HEK293T (cell line): Measurements from ENCODE around the gene SLC30A1.

Experiments
- CTCF ChIA-PET: fragments of 350-600 bp; formaldehyde crosslinking; extraction: SDS; loops from one replicate; lab custom pipeline; 2021; ENCODE audit warnings: antibody characterized with exemption, inconsistent platforms; lab: Yijun Ruan, JAX
- POLR2A ChIA-PET: fragments of 350-600 bp; formaldehyde crosslinking; extraction: SDS; loops from one replicate; lab custom pipeline; 2020; ENCODE audit warnings: antibody characterized with exemption, inconsistent platforms; lab: Yijun Ruan, JAX
- DNase-seq: peaks from one replicate; pipeline ENCODE4 v3.0.0; 2012; ENCODE audit warnings: mixed read lengths; ENCODE audit errors: extremely low spot score
- ARNT ChIP-seq: fragments of 450-650 bp; IDR thresholded peaks from 2 replicates; pipeline ENCODE4 v1.6.1; 2017; ENCODE audit warnings: mild to moderate bottlenecking
- BHLHE40 ChIP-seq: fragments of 450-650 bp; IDR thresholded peaks from 2 replicates; pipeline ENCODE4 v1.6.1; 2016; ENCODE audit warnings: mild to moderate bottlenecking, moderate library complexity, borderline replicate concordance
- CTBP1 ChIP-seq: fragments of 450-650 bp; IDR thresholded peaks from 2 replicates; pipeline ENCODE4 v1.6.1; 2016; ENCODE audit warnings: borderline replicate concordance
- ELF4 ChIP-seq: fragments of 450-650 bp; IDR thresholded peaks from 2 replicates; pipeline ENCODE4 v1.6.1; 2017; ENCODE audit warnings: antibody characterized with exemption
- FOXA1 ChIP-seq: fragments of 450-650 bp; IDR thresholded peaks from 2 replicates; pipeline ENCODE4 v1.6.1; 2016; ENCODE audit warnings: mild to moderate bottlenecking
- FOXK2 ChIP-seq: fragments of 450-650 bp; IDR thresholded peaks from 2 replicates; pipeline ENCODE4 v1.6.1; 2016; ENCODE audit warnings: mild to moderate bottlenecking
- FOXM1 ChIP-seq: fragments of 450-650 bp; IDR thresholded peaks from 2 replicates; pipeline ENCODE4 v1.6.1; 2017; ENCODE audit warnings: mild to moderate bottlenecking, borderline replicate concordance
- HDGF ChIP-seq: fragments of 450-650 bp; IDR thresholded peaks from 2 replicates; pipeline ENCODE4 v1.6.1; 2017; ENCODE audit warnings: antibody characterized with exemption, borderline replicate concordance
- L3MBTL2 ChIP-seq: fragments of 450-650 bp; conservative IDR thresholded peaks from 2 replicates; pipeline ENCODE4 v1.6.1; 2016; ENCODE audit warnings: mild to moderate bottlenecking
- LEF1 ChIP-seq: fragments of 450-650 bp; IDR thresholded peaks from 2 replicates; pipeline ENCODE4 v1.6.1; 2017; ENCODE audit warnings: mild to moderate bottlenecking, borderline replicate concordance
- NFRKB ChIP-seq: fragments of 450-650 bp; IDR thresholded peaks from 2 replicates; pipeline ENCODE4 v1.6.1; 2016; ENCODE audit warnings: mild to moderate bottlenecking, moderate library complexity
- PKNOX1 ChIP-seq: fragments of 450-650 bp; IDR thresholded peaks from 2 replicates; pipeline ENCODE4 v1.6.1; 2016
- SP1 ChIP-seq: fragments of 450-650 bp; IDR thresholded peaks from 2 replicates; pipeline ENCODE4 v1.6.1; 2017
- SUZ12 ChIP-seq: fragments of 450-650 bp; IDR thresholded peaks from 2 replicates; pipeline ENCODE4 v1.6.1; 2016; ENCODE audit warnings: mild to moderate bottlenecking
- TARDBP ChIP-seq: fragments of 450-650 bp; IDR thresholded peaks from 2 replicates; pipeline ENCODE4 v1.6.1; 2016
- ZNF384 ChIP-seq: fragments of 450-650 bp; IDR thresholded peaks from 2 replicates; pipeline ENCODE4 v1.6.1; 2016

SLC30A1 gene

GRCh38 chr1:211527888-211528287 lies 51.1 kb downstream of the SLC30A1 start:
- ChIA-PET CTCF (no interaction called here), POLR2A (no interaction called here)
- TF ChIP-seq PKNOX1 (no peak), TARDBP (no peak), SUZ12 (no peak), CTBP1 (no peak), HDGF (no peak), L3MBTL2 (no peak), NFRKB (no peak), FOXK2 (no peak), LEF1 (no peak), ELF4 (no peak), FOXA1 (no peak), BHLHE40 (no peak), ARNT (no peak), FOXM1 (no peak), ZNF384 (no peak), SP1 (no peak)
- no peak for DNase-seq

- DNase-seq, result no peak
- CTCF ChIA-PET, result no interaction called here
- TF ChIP-seq NFRKB, result no peak
- TF ChIP-seq TARDBP, result no peak
- no peak for TF ChIP-seq ELF4
- no peak for TF ChIP-seq PKNOX1
- no peak for TF ChIP-seq L3MBTL2
- no peak for TF ChIP-seq ZNF384
- POLR2A ChIA-PET, result no interaction called here
Measured at GRCh38 chr1:211527006-211527405, 52.0 kb downstream of the SLC30A1 start.

GRCh38 chr1:211526101-211526500 lies 52.9 kb downstream of the SLC30A1 start:
- ChIA-PET CTCF (no interaction called here), POLR2A (no interaction called here)
- no peak for DNase-seq
- TF ChIP-seq HDGF, result no peak
- TF ChIP-seq FOXK2, result no peak
- no peak for TF ChIP-seq ZNF384
- TF ChIP-seq ELF4, result no peak
- TF ChIP-seq L3MBTL2, result no peak
- no peak for TF ChIP-seq SUZ12
- TF ChIP-seq BHLHE40, result no peak
- no peak for TF ChIP-seq CTBP1
- TF ChIP-seq FOXA1, result no peak
- TF ChIP-seq SP1, result no peak
- TF ChIP-seq TARDBP, result no peak

GRCh38 chr1:211525101-211525676 lies 53.8 kb downstream of the SLC30A1 start:
- DNase-seq, result no peak
- TF ChIP-seq ARNT (no peak), TARDBP (no peak), PKNOX1 (no peak), FOXA1 (no peak), FOXK2 (no peak), ZNF384 (no peak), NFRKB (no peak), HDGF (no peak), CTBP1 (no peak), LEF1 (no peak), BHLHE40 (no peak), SUZ12 (no peak), ELF4 (no peak), L3MBTL2 (no peak), SP1 (no peak), FOXM1 (no peak)
- ChIA-PET CTCF (no interaction called here), POLR2A (no interaction called here)

GRCh38 chr1:211524521-211524920 lies 54.4 kb downstream of the SLC30A1 start:
- ChIA-PET POLR2A (no interaction called here), CTCF (interaction anchor here (1.3 kb wide), 1 partner anchor 9 kb away, joined by 3 read pairs; no protein-coding TSS in a partner anchor)
- no peak for DNase-seq
- no peak for TF ChIP-seq ELF4
- TF ChIP-seq ARNT, result no peak
- no peak for TF ChIP-seq L3MBTL2

- ChIA-PET CTCF (no interaction called here), POLR2A (no interaction called here)
- TF ChIP-seq ARNT (no peak), ELF4 (no peak), CTBP1 (no peak)
- DNase-seq, result no peak
Measured at GRCh38 chr1:211522804-211523203, 56.2 kb downstream of the SLC30A1 start.
